GM06990 (cell line): ENCODE measurements around the gene PCGF5.

Source experiments
- DNase-seq: peaks from one replicate; pipeline ENCODE4 v3.0.0-alpha.2; 2011; ENCODE audit not compliant: insufficient read length; ENCODE audit errors: extremely low read depth
- H3K27me3 ChIP-seq: replicated peaks from 2 replicates; pipeline ENCODE4 v1.6.0; 2011; ENCODE audit warnings: low read length; ENCODE audit not compliant: control insufficient read depth, insufficient read depth
- H3K36me3 ChIP-seq: 2 replicates; pipeline ENCODE4 v1.5.1; 2011; ENCODE audit warnings: low read length; ENCODE audit not compliant: control insufficient read depth, insufficient read depth
- H3K4me3 ChIP-seq: replicated peaks from 2 replicates; pipeline ENCODE4 v1.5.1; 2011; ENCODE audit warnings: low read depth, mild to moderate bottlenecking, control low read depth, low read length
- CTCF ChIP-seq: IDR thresholded peaks from 2 replicates; pipeline ENCODE4 v1.5.1; 2011; ENCODE audit warnings: low read length, control low read depth, mild to moderate bottlenecking, inconsistent platforms; ENCODE audit not compliant: insufficient read depth, poor library complexity, severe bottlenecking

PCGF5 gene

GRCh38 chr10:91188889-91189288, 31.6 kb upstream of the PCGF5 start:
- H3K36me3 ChIP-seq: no peaks in the 10 kb centered on the region
- DNase-seq: no peak
- H3K4me3 ChIP-seq: no peak overlapping the region
- no peak for TF ChIP-seq CTCF
- H3K27me3 ChIP-seq: no peaks in the 10 kb centered on the region

DNA sequence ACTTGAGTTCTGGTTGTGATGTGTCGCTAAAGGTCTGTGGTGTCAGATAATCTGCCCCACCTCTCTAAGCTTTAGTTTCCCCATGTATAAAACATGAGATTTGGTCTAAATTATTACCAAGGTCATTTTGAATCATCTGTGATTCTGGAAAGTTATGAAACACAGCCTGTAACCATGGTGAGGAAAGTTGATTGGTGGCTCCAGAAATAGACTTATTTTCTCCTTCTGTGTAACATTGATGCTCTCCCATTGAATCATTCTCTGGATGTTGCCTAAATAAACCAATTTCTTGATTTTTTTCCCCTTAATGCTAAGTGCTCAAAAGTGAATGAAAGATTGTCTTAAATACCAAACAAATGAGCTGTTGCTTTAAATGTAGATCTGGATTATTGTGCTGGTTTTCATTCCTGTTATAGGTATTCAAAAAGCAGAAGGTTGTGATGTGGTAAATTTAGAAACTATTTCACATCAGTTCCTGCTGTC, 30.0 kb upstream of the PCGF5 start:
- Histone ChIP-seq H3K4me3 (no peak overlapping the region), H3K27me3 (no peaks in the 10 kb centered on the region), H3K36me3 (no peaks in the 10 kb centered on the region)
- no peak for TF ChIP-seq CTCF
- no peak for DNase-seq

DNA sequence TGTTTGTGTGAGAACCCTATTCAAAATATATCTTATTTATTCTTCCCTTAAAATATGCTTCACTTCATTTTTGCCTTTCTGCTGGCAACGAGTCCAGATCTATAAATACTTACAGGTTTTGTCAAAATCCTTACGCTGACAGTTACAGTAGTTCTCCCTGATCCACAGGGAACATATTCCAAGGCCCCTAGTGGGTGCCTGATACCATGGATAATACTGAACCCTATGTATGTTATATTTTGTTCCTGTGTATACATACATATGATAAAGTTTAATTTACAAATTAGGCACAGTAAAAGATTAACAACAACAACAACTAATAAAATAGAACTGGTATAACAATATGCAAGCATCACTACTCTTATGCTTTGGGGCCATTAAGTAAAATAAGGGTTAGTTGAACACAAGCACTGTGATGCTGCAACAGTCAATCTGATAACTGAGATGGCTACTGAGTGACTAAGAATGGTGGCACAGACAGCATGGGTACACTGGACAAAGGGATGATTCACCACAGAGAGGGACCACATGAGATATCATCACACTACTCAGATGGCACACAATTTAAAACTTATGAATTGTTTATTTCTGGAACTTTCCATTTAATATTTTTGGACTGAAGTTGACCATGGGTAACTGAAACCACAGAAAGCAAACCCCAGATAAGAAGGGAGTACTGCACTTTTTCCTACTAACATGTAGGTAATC, 29.4 kb upstream of the PCGF5 start:
- H3K4me3 ChIP-seq: no peak overlapping the region
- DNase-seq: no peak
- no peak for TF ChIP-seq CTCF
- H3K36me3 ChIP-seq: no peaks in the 10 kb centered on the region
- no peaks in the 10 kb centered on the region for H3K27me3 ChIP-seq

- Histone ChIP-seq H3K4me3 (no peak overlapping the region), H3K36me3 (no peaks in the 10 kb centered on the region), H3K27me3 (no peaks in the 10 kb centered on the region)
- no peak for TF ChIP-seq CTCF
- DNase-seq: no peak
Observed at GRCh38 chr10:91191584-91191919, 28.9 kb upstream of the PCGF5 start.

- Histone ChIP-seq H3K4me3 (no peak overlapping the region), H3K27me3 (no peaks in the 10 kb centered on the region), H3K36me3 (no peaks in the 10 kb centered on the region)
- no peak for TF ChIP-seq CTCF
- no peak for DNase-seq
Observed at GRCh38 chr10:91194497-91195179, 25.8 kb upstream of the PCGF5 start.
